H54 (cell line): Measurements from ENCODE around the gene SP100.
"Not testable (repeated sequence)": the region's sequence is repeated elsewhere in the genome, so short reads cannot be mapped to it uniquely, and the experiment has no call there.

Experiments used
- DNase-seq: peaks from one replicate; pipeline ENCODE4 v3.0.0; 2011; ENCODE audit warnings: low spot score, mixed read lengths; ENCODE audit not compliant: insufficient read length
- FAIRE-seq: peaks from 3 replicates; lab custom pipeline; 2011; peaks lifted over from hg19 to GRCh38; lab: Jason Lieb, UNC
- POLR2A ChIP-seq: IDR thresholded peaks from 2 replicates; pipeline ENCODE4 v1.6.1; 2011; ENCODE audit warnings: low read depth, mild to moderate bottlenecking, low read length

The SP100 gene

GRCh38 chr2:230457073-230457768, 41.2 kb downstream of the SP100 start:
- DNase-seq (no peak), FAIRE-seq (no peak)
- TF ChIP-seq POLR2A: no peak

- FAIRE-seq (no peak), DNase-seq (no peak)
- TF ChIP-seq POLR2A: no peak
Measured at GRCh38 chr2:230457793-230458192, 41.8 kb downstream of the SP100 start.

- no peak for FAIRE-seq
Measured at GRCh38 chr2:230459216-230459615, 43.2 kb downstream of the SP100 start.

GRCh38 chr2:230471074-230471473, 55.1 kb downstream of the SP100 start:
- TF ChIP-seq POLR2A: no peak
- no peak for DNase-seq
- FAIRE-seq: no peak

More at GRCh38 chr2:230459216-230459615, 43.2 kb downstream of the SP100 start:
- TF ChIP-seq POLR2A: no peak
- DNase-seq: no peak

- FAIRE-seq: peak; percentile 71
- no peak for TF ChIP-seq POLR2A
- DNase-seq: peak; percentile 12
Measured at GRCh38 chr2:230472621-230473018, 56.6 kb downstream of the SP100 start.

GRCh38 chr2:230473378-230473777, 57.4 kb downstream of the SP100 start:
- TF ChIP-seq POLR2A: no peak
- no peak for DNase-seq
- no peak for FAIRE-seq

GRCh38 chr2:230475143-230475542, 59.1 kb downstream of the SP100 start:
- DNase-seq: no peak
- FAIRE-seq: no peak
- TF ChIP-seq POLR2A: no peak

GRCh38 chr2:230485801-230486341, 69.9 kb downstream of the SP100 start:
- no peak for DNase-seq
- no peak for TF ChIP-seq POLR2A
- FAIRE-seq: no peak

GRCh38 chr2:230491219-230491618, 75.2 kb downstream of the SP100 start:
- FAIRE-seq, DNase-seq: not testable (repeated sequence)

- FAIRE-seq (no peak), DNase-seq (no peak)
- no peak for TF ChIP-seq POLR2A
Measured at GRCh38 chr2:230492107-230492506, 76.1 kb downstream of the SP100 start.

- TF ChIP-seq POLR2A: no peak
- no peak for FAIRE-seq
- DNase-seq: no peak
Measured at GRCh38 chr2:230494980-230495379, 79.0 kb downstream of the SP100 start.

GRCh38 chr2:230496891-230497290, 80.9 kb downstream of the SP100 start:
- FAIRE-seq: no peak

GRCh38 chr2:230498506-230499107, 82.6 kb downstream of the SP100 start:
- no peak for FAIRE-seq
- no peak for TF ChIP-seq POLR2A
- DNase-seq: no peak

More at GRCh38 chr2:230496891-230497290, 80.9 kb downstream of the SP100 start:
- TF ChIP-seq POLR2A: no peak
- DNase-seq: no peak

GRCh38 chr2:230502593-230502992, 86.6 kb downstream of the SP100 start:
- FAIRE-seq: no peak
- TF ChIP-seq POLR2A: no peak
- no peak for DNase-seq

- DNase-seq (no peak), FAIRE-seq (no peak)
- TF ChIP-seq POLR2A: no peak
Measured at GRCh38 chr2:230503798-230504197, 87.8 kb downstream of the SP100 start.
